OCI-LY7 (cell line): ENCODE results near the gene MIEF1. TPM values are rescaled to one million over a fixed set of nuclear protein-coding genes. Genes with fewer than 3 reads are reported as not detected.

Experiments used
- BruUV-seq: library from RNA; stranded (reverse); fragments of 400-500 nt; replicated peaks from 2 replicates; lab custom pipeline; 2021; lab: Mats Ljungman, UMichigan
- CTCF ChIA-PET: fragments of 300-600 bp; sonication (Branson Sonifier 250); formaldehyde crosslinking; loops from one replicate; lab custom pipeline; 2022; ENCODE audit warnings: antibody characterized with exemption; ENCODE audit not compliant: unreplicated experiment; lab: Charles Lee
- POLR2A ChIA-PET: fragments of 300-600 bp; sonication (Branson Sonifier 250); formaldehyde crosslinking; loops from one replicate; lab custom pipeline; 2022; ENCODE audit warnings: antibody characterized with exemption; lab: Charles Lee
- DNase-seq: peaks from one replicate; pipeline ENCODE4 v3.0.0-alpha.2; 2015; ENCODE audit warnings: low spot score
- H2AFZ ChIP-seq: fragments of 200-600 bp; sonication (generic), shearing (Covaris generic); 2 replicates; pipeline ENCODE4 v1.6.1; 2014; ENCODE audit warnings: mild to moderate bottlenecking, antibody characterized with exemption, low read length, moderate library complexity
- H3K27ac ChIP-seq: fragments of 200-600 bp; sonication (generic); 2 replicates; pipeline ENCODE4 v1.5.1; 2014; ENCODE audit warnings: mixed run types, low read depth, mild to moderate bottlenecking, moderate library complexity, low read length, inconsistent platforms; ENCODE audit not compliant: poor library complexity, severe bottlenecking
- H3K36me3 ChIP-seq: fragments of 200-600 bp; sonication (generic); 2 replicates; pipeline ENCODE4 v1.6.1; 2014; ENCODE audit warnings: mild to moderate bottlenecking, antibody characterized with exemption, low read length, moderate library complexity, mixed read lengths; ENCODE audit not compliant: insufficient read depth
- H3K4me1 ChIP-seq: fragments of 200-600 bp; sonication (generic); 2 replicates; pipeline ENCODE4 v1.5.1; 2014; ENCODE audit warnings: mild to moderate bottlenecking, low read length; ENCODE audit not compliant: insufficient read depth, poor library complexity, severe bottlenecking
- H3K4me2 ChIP-seq: fragments of 200-600 bp; sonication (generic); 2 replicates; pipeline ENCODE4 v1.6.1; 2014; ENCODE audit warnings: mild to moderate bottlenecking, low read length
- H3K4me3 ChIP-seq: fragments of 200-600 bp; sonication (generic); 2 replicates; pipeline ENCODE4 v1.5.1; 2014; ENCODE audit warnings: mild to moderate bottlenecking, low read depth, low read length; ENCODE audit not compliant: poor library complexity, severe bottlenecking
- H3K79me2 ChIP-seq: fragments of 200-600 bp; sonication (generic); 2 replicates; pipeline ENCODE4 v1.6.1; 2016; ENCODE audit warnings: low read depth, mild to moderate bottlenecking, low read length, moderate library complexity, mixed read lengths; ENCODE audit not compliant: insufficient read depth
- H3K9me2 ChIP-seq: fragments of 200-600 bp; sonication (generic); 2 replicates; pipeline ENCODE4 v1.6.1; 2016; ENCODE audit warnings: mild to moderate bottlenecking, low read length, mixed read lengths; ENCODE audit not compliant: insufficient read depth
- H3K9me3 ChIP-seq: fragments of 200-600 bp; sonication (generic); 2 replicates; pipeline ENCODE4 v1.6.1; 2014; ENCODE audit warnings: mild to moderate bottlenecking, mixed run types, low read length, mixed read lengths
- H4K20me1 ChIP-seq: fragments of 200-600 bp; sonication (generic); 2 replicates; pipeline ENCODE4 v1.6.1; 2014; ENCODE audit warnings: mild to moderate bottlenecking, antibody characterized with exemption, low read length, moderate library complexity, mixed read lengths; ENCODE audit not compliant: insufficient read depth
- CTCF ChIP-seq: fragments of 200-600 bp; sonication (generic); conservative IDR thresholded peaks from 2 replicates; pipeline ENCODE4 v1.5.1; 2014; ENCODE audit warnings: mild to moderate bottlenecking, antibody characterized with exemption, low read length, moderate library complexity, mixed read lengths
- EZH2phosphoT487 ChIP-seq: fragments of 200-600 bp; sonication (generic); IDR thresholded peaks from 2 replicates; pipeline ENCODE4 v1.6.1; 2018; ENCODE audit warnings: low read depth, borderline replicate concordance, mild to moderate bottlenecking, mixed run types, antibody characterized with exemption, low read length, moderate library complexity, mixed read lengths
- intact Hi-C: fragments of 100-400 bp; cut with micrococcal nuclease; formaldehyde crosslinking; loops from one replicate; pipeline ENCODE4 v1.10.0; 2022; ENCODE audit not compliant: unreplicated experiment
- total RNA-seq, 2 experiments: library from RNA; depleted of rRNA in 1 of 2; stranded (reverse); fragments of >200 nt in 1 of 2; shearing (Covaris generic) in 1 of 2; gene quantifications; 2 replicates each; pipeline ENCODE4 v1.2.3, GENCODE V29; 2014 to 2022

The MIEF1 gene
- total RNA-seq, 2 experiments from 2014 or later, result 32.5 to 55.0 TPM

GRCh38 chr22:39497429-39497828 is 4.7 kb upstream of the MIEF1 start:
- Histone ChIP-seq H3K4me3 (no peak overlapping the region), H3K79me2 (peaks cover 1% of the 10 kb centered on the region), H3K4me1 (peaks cover 21% of the 10 kb centered on the region), H3K36me3 (no peaks in the 10 kb centered on the region), H3K27ac (no peak overlapping the region), H3K4me2 (no peak overlapping the region), H3K9me3 (no peaks in the 10 kb centered on the region), H4K20me1 (no peaks in the 10 kb centered on the region), H2AFZ (no peak overlapping the region), H3K9me2 (no peaks in the 10 kb centered on the region)
- ChIA-PET CTCF (no interaction called here), POLR2A (no interaction called here)
- TF ChIP-seq CTCF (no peak), EZH2phosphoT487 (no peak)
- BruUV-seq, result no TSS peak
- intact Hi-C loops, result no loop called here
- DNase-seq, result no peak

- POLR2A ChIA-PET, result no interaction called here
- no peak overlapping the region for H3K27ac ChIP-seq
- no peak overlapping the region for H3K4me3 ChIP-seq
- H2AFZ ChIP-seq, result no peak overlapping the region
- no peak for DNase-seq
- TF ChIP-seq EZH2phosphoT487 (no peak), CTCF (no peak)
- intact Hi-C loops, result no loop called here
- H3K4me2 ChIP-seq, result no peak overlapping the region
- CTCF ChIA-PET, result interaction anchor here (1.4 kb wide), 1 partner anchor 31 kb away, joined by 4 read pairs; no protein-coding TSS in a partner anchor
- H3K4me1 ChIP-seq, result peaks cover 24% of the 10 kb centered on the region
- H3K79me2 ChIP-seq, result peaks cover 11% of the 10 kb centered on the region
- peaks cover 3% of the 10 kb centered on the region; the same call in 1 of the 2 replicates for H4K20me1 ChIP-seq
- peaks cover 4% of the 10 kb centered on the region; the same call in 1 of the 2 replicates for H3K36me3 ChIP-seq
- H3K9me3 ChIP-seq, result no peaks in the 10 kb centered on the region
- no TSS peak for BruUV-seq
- H3K9me2 ChIP-seq, result no peaks in the 10 kb centered on the region
Observed at GRCh38 chr22:39498368-39498767, 3.7 kb upstream of the MIEF1 start.

GRCh38 chr22:39498802-39499201 is 3.3 kb upstream of the MIEF1 start:
- H4K20me1 ChIP-seq, result peaks cover 7% of the 10 kb centered on the region; the same call in 1 of the 2 replicates
- H3K27ac ChIP-seq, result no peak overlapping the region
- H3K4me2 ChIP-seq, result no peak overlapping the region
- H3K4me1 ChIP-seq, result peaks cover 25% of the 10 kb centered on the region
- TF ChIP-seq EZH2phosphoT487 (no peak), CTCF (no peak)
- ChIA-PET POLR2A (no interaction called here), CTCF (interaction anchor here (1.4 kb wide), 1 partner anchor 30 kb away, joined by 4 read pairs; no protein-coding TSS in a partner anchor)
- intact Hi-C loops, result no loop called here
- no peak for DNase-seq
- BruUV-seq, result no TSS peak
- no peak overlapping the region for H3K4me3 ChIP-seq
- H3K79me2 ChIP-seq, result peaks cover 15% of the 10 kb centered on the region
- H3K9me2 ChIP-seq, result no peaks in the 10 kb centered on the region
- no peak overlapping the region for H2AFZ ChIP-seq
- peaks cover 8% of the 10 kb centered on the region for H3K36me3 ChIP-seq
- H3K9me3 ChIP-seq, result no peaks in the 10 kb centered on the region
